Measurements from ENCODE around the gene LRRC58. TPM values are rescaled to one million over a fixed set of nuclear protein-coding genes. Genes with fewer than 3 reads are reported as not detected.
"Not testable (repeated sequence)": the region's sequence is repeated elsewhere in the genome, so short reads cannot be mapped to it uniquely, and the experiment has no call there.

The LRRC58 gene
- total RNA-seq, result 10 to 100 TPM; 40.0 to 40.8 TPM

DNA sequence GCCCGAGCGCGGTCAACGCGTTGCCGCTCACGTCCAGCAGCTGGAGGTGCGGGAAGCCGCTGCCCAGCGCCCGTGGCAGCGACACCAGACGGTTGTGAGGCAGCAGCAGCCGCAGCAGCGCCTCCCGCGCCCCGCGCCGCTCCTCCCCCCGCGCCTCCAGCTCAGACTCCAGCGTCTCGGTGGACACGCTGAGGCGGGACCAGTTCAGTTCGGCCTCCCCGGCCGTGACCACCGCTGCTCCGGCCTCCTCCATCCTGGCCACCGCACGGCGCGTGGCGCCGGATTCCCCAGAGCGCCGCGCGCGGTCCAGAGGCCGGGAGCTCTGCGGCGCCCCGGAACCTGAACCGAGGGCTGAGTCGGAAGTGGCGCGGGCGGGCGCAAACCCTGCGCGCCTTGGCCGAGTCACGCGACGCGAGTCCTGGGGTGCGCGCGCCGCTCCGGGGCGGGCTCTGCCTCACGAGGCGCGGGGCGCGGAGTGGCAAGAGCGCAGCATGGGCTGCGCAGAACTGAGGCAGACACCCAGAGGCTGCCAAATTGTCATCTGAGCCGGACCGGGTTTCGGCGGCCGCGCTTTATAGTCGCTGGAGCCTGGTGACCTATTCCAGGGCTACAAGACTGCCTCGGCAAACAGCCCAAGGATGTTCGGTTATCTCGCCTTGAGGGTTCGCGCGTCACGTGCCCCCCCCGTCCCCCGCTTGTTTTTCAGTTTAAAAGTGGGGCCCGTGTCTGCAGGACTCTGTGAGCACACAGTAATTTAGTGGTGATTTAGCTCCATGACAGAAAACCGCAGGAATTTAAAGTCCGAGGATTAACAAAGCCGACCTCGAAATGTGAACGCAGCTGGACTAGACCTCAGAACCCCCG lies at the start of gene LRRC58:
Gene LRRC58, minus strand, starts transcription at position 364 of the 864 bp plus-strand sequence. Its CDS starts 111 bp downstream, at position 253.
- POLR2A ChIA-PET, result interaction anchor here (0.6 to 2.1 kb wide), 6 partner anchors 9 to 1114 kb away, joined by 3 to 14 read pairs (median 5); partner anchors contain the start of genes COX17 and GSK3B
- CTCF ChIA-PET, result interaction anchor here (0.8 to 1.5 kb wide), 7 partner anchors 9 to 462 kb away, joined by 3 to 7 read pairs (median 3); partner anchors contain the start of gene GSK3B

GRCh38 chr3:120396469-120396868 lies 47.3 kb upstream of the LRRC58 start:
- CTCF ChIA-PET, result no interaction called here
- POLR2A ChIA-PET, result no interaction called here

- CTCF ChIA-PET, result no interaction called here
Observed at GRCh38 chr3:120394347-120394746, 45.2 kb upstream of the LRRC58 start.

GRCh38 chr3:120393761-120394160 lies 44.6 kb upstream of the LRRC58 start:
- CTCF ChIA-PET, result no interaction called here
- POLR2A ChIA-PET, result no interaction called here

More at GRCh38 chr3:120394347-120394746, 45.2 kb upstream of the LRRC58 start:
- POLR2A ChIA-PET, result no interaction called here

DNA sequence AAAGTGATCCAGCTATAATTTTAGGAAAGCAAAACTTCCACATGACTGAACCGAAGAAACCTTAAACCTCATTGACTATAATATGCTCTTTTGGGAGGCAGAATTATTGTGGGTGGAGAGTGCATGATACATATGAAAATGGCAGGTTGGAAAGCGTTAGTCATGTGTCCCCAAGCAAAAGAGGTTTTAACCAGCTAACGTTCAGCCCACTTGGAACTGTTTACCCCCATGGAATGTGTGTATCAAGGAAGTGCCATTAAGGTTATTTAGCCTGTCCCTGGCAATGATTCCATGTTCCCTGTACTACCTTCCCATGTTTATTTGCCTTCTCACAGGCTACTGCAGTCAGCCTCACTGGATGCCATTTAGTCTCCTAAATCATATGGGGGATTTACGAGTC lies 44.1 kb upstream of the LRRC58 start:
- ChIA-PET POLR2A (no interaction called here), CTCF (no interaction called here)

- ChIA-PET POLR2A (no interaction called here), CTCF (no interaction called here)
Observed at GRCh38 chr3:120382941-120383447, 33.8 kb upstream of the LRRC58 start.

DNA sequence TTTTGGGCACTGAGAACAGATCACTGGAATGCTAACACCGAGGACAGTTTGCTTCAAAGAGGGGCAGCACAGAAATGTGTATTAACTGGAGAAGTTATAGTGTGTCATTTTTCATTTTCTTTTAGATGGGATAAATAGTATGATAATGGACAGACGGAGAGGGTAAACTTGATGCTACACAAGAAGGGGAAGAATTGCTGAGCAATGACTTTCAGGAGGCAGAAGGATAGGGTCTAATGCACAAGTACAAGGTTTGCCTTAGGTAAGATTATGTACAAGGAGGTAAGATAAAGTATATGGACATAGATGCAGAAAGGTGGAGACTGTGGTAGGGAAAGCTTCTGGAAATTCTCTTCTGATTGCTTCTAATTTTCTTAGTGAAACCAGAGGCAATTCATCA lies 32.3 kb upstream of the LRRC58 start:
- ChIA-PET POLR2A (no interaction called here), CTCF (no interaction called here)

DNA sequence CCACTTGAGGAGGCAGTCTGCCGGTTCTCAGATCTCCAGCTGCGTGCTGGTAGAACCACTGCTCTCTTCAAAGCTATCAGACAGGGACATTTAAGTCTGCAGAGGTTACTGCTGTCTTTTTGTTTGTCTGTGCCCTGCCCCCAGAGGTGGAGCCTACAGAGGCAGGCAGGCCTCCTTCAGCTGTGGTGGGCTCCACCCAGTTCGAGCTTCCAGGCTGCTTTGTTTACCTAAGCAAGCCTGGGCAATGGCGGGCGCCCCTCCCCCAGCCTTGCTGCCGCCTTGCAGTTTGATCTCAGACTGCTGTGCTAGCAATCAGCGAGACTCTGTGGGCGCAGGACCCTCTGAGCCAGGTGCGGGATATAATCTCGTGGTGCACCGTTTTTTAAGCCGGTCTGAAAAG lies 28.8 kb upstream of the LRRC58 start:
- POLR2A ChIA-PET, CTCF ChIA-PET: not testable (repeated sequence)

- CTCF ChIA-PET, result no interaction called here
- POLR2A ChIA-PET, result no interaction called here
Observed at GRCh38 chr3:120370463-120370862, 21.3 kb upstream of the LRRC58 start.

- CTCF ChIA-PET, result no interaction called here
- POLR2A ChIA-PET, result no interaction called here
Observed at GRCh38 chr3:120369037-120369467, 19.9 kb upstream of the LRRC58 start.

DNA sequence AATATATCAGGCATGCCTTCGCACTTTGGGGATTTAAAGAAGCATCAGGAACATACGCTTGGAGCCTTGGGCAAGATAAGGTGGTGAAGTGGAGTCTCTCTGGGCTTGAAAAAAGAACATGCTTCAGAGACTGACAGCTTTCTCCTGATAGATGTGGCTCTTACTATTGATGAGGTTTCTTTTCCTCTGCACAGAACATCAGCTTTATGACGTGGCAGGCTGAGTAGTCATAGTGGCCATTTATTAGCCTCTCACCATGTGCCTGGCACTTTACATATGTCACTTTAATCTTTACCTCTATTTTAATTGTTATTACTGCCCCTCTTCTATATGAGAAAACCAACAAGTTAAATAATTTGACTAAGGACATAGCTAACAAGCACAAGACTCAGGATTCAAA lies 19.0 kb upstream of the LRRC58 start:
- POLR2A ChIA-PET, result no interaction called here
- CTCF ChIA-PET, result no interaction called here

GRCh38 chr3:120364821-120365220 lies 15.7 kb upstream of the LRRC58 start:
- CTCF ChIA-PET, result no interaction called here
- POLR2A ChIA-PET, result no interaction called here

- ChIA-PET CTCF (interaction anchor here (0.6 kb wide), 1 partner anchor 65 kb away, joined by 4 read pairs; no protein-coding TSS in a partner anchor), POLR2A (no interaction called here)
Observed at GRCh38 chr3:120364101-120364500, 14.9 kb upstream of the LRRC58 start.

DNA sequence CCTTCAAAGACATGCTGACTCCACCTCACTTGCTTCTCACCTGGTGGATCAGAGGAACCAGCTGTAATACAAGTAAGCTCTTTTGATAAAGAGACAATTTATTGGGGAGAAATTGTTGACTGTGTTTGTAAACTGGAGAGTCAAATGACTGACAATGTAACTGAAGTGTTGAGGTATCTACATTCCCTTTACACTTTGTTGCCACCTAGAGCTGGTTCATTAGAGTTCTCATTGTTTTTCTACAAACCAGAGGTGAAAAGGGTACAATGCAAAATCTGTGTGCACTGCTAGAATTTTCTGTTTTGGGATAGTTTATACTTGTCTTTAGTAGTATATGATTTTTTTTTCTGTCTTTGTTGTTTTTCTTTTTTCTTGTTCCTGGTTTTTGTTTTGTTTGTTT lies 8.7 kb upstream of the LRRC58 start:
- POLR2A ChIA-PET, result no interaction called here
- CTCF ChIA-PET, result no interaction called here

GRCh38 chr3:120355486-120355885 lies 6.3 kb upstream of the LRRC58 start:
- POLR2A ChIA-PET, result no interaction called here
- CTCF ChIA-PET, result no interaction called here

GRCh38 chr3:120353463-120353862 lies 4.3 kb upstream of the LRRC58 start:
- POLR2A ChIA-PET, result no interaction called here
- CTCF ChIA-PET, result no interaction called here

GRCh38 chr3:120352017-120352416 lies 2.9 kb upstream of the LRRC58 start:
- POLR2A ChIA-PET, result no interaction called here
- CTCF ChIA-PET, result no interaction called here

DNA sequence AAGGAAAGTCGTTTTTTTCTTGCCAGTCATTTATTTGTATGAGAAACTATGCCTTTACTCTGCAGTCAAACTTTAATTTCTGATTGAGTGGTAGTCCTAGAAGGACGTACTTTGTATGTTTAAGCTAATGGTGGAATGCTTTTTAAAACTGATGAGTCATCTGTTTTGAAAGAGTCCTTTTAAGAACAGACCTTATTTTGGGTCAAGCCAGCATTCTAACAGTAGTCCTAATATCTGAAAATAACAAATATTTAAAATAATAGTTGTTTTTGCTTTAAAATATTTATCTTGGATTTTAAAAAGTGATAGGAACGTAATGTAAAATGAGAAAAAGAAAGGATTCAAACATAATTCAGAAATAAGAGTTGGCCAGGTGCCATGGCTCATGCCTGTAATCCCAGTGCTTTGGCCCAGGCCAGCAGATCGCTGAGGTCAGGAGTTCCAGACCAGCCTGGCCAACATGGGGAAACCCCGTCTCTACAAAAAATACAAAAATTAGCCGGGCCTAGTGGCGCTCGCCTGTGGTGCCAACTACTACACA lies 1.3 kb upstream of the LRRC58 start:
- CTCF ChIA-PET, result interaction anchor here (1.5 kb wide), 1 partner anchor 257 kb away, joined by 3 read pairs; the partner anchor contains the start of gene GSK3B
- POLR2A ChIA-PET, result no interaction called here

DNA sequence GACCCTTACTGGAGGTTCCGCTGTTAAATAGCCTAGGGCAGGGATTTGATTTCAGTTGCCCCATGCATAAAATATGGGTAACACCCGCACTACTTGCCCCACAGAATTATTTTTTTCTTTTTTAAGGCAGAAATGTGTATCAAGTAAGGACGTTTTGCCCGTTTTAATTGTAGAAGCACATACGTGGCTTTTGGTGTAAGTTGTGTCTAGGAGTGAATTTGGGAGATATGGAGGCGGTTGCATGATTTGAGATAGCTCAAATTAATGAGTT lies 636 bp upstream of the LRRC58 start:
- POLR2A ChIA-PET, result interaction anchor here (1.9 to 2.1 kb wide), 3 partner anchors 12 to 255 kb away, joined by 5 to 14 read pairs (median 6); partner anchors contain the start of gene GSK3B
- CTCF ChIA-PET, result interaction anchor here (1.5 kb wide), 1 partner anchor 256 kb away, joined by 3 read pairs; the partner anchor contains the start of gene GSK3B

DNA sequence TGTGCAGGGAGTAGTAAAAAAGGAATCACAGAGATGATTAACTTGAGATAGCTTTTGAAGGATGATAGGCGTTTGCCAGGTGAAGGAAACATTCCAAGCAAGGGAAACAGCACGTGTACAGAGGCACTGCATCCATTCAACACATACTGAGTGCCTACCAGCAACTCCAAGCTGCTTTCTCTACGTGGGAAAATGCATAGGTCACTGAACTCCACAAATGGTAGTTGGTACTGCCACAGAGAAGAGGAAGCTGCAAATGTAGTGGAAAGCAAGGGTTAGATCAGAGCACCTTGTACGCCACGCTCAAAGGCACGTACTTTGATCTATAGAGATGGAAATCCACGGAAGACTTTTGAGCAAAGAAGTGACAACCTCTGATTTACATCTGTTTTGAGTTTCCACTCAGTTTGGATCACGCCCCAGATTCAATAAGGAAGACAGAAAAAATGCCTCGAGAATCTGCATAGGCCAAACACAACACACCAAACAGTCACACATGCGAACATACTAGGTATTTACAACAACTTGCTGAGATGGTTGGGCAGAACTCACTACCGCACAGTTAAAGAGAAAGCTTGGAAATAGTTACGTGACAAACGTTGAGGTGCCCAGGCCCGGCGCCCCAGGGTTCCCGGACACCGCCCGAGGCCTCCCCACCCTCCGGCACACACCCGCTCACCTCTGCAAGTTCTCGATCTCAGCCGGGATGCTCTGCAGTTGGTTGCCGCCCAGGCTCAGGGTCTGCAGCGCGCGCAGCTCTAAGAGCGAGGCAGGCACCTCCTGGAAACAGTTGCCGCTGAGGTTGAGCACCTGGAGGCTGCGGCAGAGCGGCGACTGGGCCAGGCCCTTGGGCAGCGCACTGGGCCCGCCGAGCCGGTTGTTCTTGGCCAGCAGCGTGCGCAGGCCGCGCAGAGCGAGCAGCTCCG lies 826 bp downstream of the LRRC58 start:
- POLR2A ChIA-PET, result interaction anchor here (0.8 to 2.1 kb wide), 5 partner anchors 9 to 671 kb away, joined by 4 to 14 read pairs (median 5); partner anchors contain the start of genes COX17 and GSK3B
- CTCF ChIA-PET, result interaction anchor here (0.8 to 1.5 kb wide), 6 partner anchors 8 to 461 kb away, joined by 3 to 7 read pairs (median 3); no protein-coding TSS in a partner anchor
